Ovary (tissue), 9 donors: ENCODE measurements around the gene CDC7. TPM values are rescaled to one million over a fixed set of nuclear protein-coding genes. Genes with fewer than 3 reads are reported as not detected.

Experiments
- DNase-seq, 5 donors: peaks; one replicate each; pipeline ENCODE4 v3.0.0-alpha.2; 2019 to 2020
- H3K27ac ChIP-seq, 2 donors: fragments of 200-600 bp; one replicate each; pipeline versions ENCODE4 v1.5.1 to v1.8.0; 2019 to 2022
- H3K27me3 ChIP-seq: fragments of 200-600 bp; one replicate; pipeline ENCODE4 v1.8.0; 2022
- H3K36me3 ChIP-seq: fragments of 200-600 bp; sonication (generic); one replicate; pipeline ENCODE4 v1.5.1; 2019
- H3K4me1 ChIP-seq: one replicate; pipeline ENCODE4 v1.8.1; 2013; ENCODE audit warnings: mild to moderate bottlenecking, moderate library complexity; ENCODE audit not compliant: insufficient read depth
- H3K4me3 ChIP-seq: fragments of 200-600 bp; sonication (generic); one replicate; pipeline ENCODE4 v1.5.1; 2017
- H3K9me3 ChIP-seq, 2 donors: fragments of 200-600 bp in 1 of 2; sonication (generic) in 1 of 2; one replicate each; pipeline versions ENCODE4 v1.5.1 to v1.8.1; 2013 to 2019; ENCODE audit warnings: mild to moderate bottlenecking in 1 of 2, moderate library complexity in 1 of 2
- CTCF ChIP-seq, 3 donors: fragments of 450-650 bp in 2 of 3; fragments of 200-600 bp in 1 of 3; IDR thresholded peaks; one replicate each; pipeline versions ENCODE4 v1.5.1 to v1.8.0; 2016 to 2022; ENCODE audit warnings: antibody characterized with exemption in 3 of 3, mild to moderate bottlenecking in 1 of 3
- EP300 ChIP-seq: sonication (generic); formaldehyde crosslinking; IDR thresholded peaks from one replicate; pipeline ENCODE4 v1.6.1; 2017; ENCODE audit warnings: antibody characterized with exemption
- POLR2A ChIP-seq: fragments of 450-650 bp; IDR thresholded peaks from one replicate; pipeline ENCODE4 v1.6.1; 2017; ENCODE audit warnings: antibody characterized with exemption, mild to moderate bottlenecking, moderate library complexity
- WGBS, 3 donors: extraction: QIAGEN DNeasy Blood & Tissue Kit in 1 of 3; methylation state at CpG; one replicate each; pipeline versions ENCODE4 v1.1.5 to v1.1.7; 2013 to 2017; 5-methylcytosine and 5-hydroxymethylcytosine counted together
- intact Hi-C, 4 donors: fragments of 100-400 bp; cut with DNase I; formaldehyde crosslinking; loops; one replicate each; pipeline versions ENCODE4 v1.11.0 to v1.15.1; 2022 to 2023
- polyA plus RNA-seq, 2 donors: library from polyadenylated mRNA; stranded (reverse); fragments of 200-250 nt in 1 of 2; fragments of 350-450 nt in 1 of 2; fragmentation: Illumina TruSeq in 1 of 2; extraction: RNeasy Lipid Tissue Mini Kit (QIAGEN cat#74804) in 1 of 2; gene quantifications; one replicate each; pipeline ENCODE4 v1.2.3, GENCODE V29; 2013 to 2014
- total RNA-seq, 7 donors: library from RNA; depleted of rRNA in 2 of 7; stranded (reverse); fragments of >200 nt in 2 of 7; fragmentation: NEBNext Ultra II Directional in 3 of 7; extraction: Animal tissue kit (Norgen Biotek cat#: 25700) in 3 of 7; gene quantifications; one replicate each; pipeline versions ENCODE4 v1.1.0 to v1.2.4, GENCODE V29; 2016 to 2023
- donor health status: DM: no; HTN: no; CAD: no; lungs with moderate emphysema.
- donor health status: DM: no; HTN: no; CAD: no.
- donor health status: Bipolar disorder and iron deficiency.
- donor health status: DM: yes; HTN: yes; CAD: no.
- donor health status: DM: no; HTN: no; CAD: no.
- donor health status: DM: yes; HTN: yes; CAD: no.

Gene CDC7
- total and polyA plus RNA-seq, 9 donors = 1.2 to 5.5 (median 2.9) TPM

GRCh38 chr1:91520942-91521507, 20.4 kb downstream of the CDC7 start:
- H3K36me3 ChIP-seq = no peaks in the 10 kb centered on the region
- no peak overlapping the region for H3K27ac ChIP-seq
- intact Hi-C loops = no loop called here
- no peak for DNase-seq
- H3K27me3 ChIP-seq = no peaks in the 10 kb centered on the region
- no peak for TF ChIP-seq POLR2A
- TF ChIP-seq CTCF (IDR thresholded peaks at IDR 0.05) = no peak
- no peak for TF ChIP-seq EP300
- WGBS, 3 donors = 60 to 70% (median 70%) methylated on average over 2 of the region's 2 CpGs
- H3K9me3 ChIP-seq = no peaks in the 10 kb centered on the region
- no peaks in the 10 kb centered on the region for H3K4me1 ChIP-seq
- no peak overlapping the region for H3K4me3 ChIP-seq

- intact Hi-C loops = no loop called here
- H3K4me1 ChIP-seq = peaks cover 1% of the 10 kb centered on the region
- H3K9me3 ChIP-seq = no peaks in the 10 kb centered on the region
- no peaks in the 10 kb centered on the region for H3K27me3 ChIP-seq
- H3K27ac ChIP-seq = no peak overlapping the region
- DNase-seq = no peak
- WGBS, 3 donors = 83 to 90% (median 85%) methylated on average over 1 of the region's 1 CpG
- no peak overlapping the region for H3K4me3 ChIP-seq
- no peaks in the 10 kb centered on the region for H3K36me3 ChIP-seq
- TF ChIP-seq EP300 = no peak
- TF ChIP-seq POLR2A = no peak
- TF ChIP-seq CTCF (IDR thresholded peaks at IDR 0.05) = no peak
Observed at GRCh38 chr1:91523482-91523881, 22.8 kb downstream of the CDC7 start.

GRCh38 chr1:91526496-91526895, 25.8 kb downstream of the CDC7 start:
- no peaks in the 10 kb centered on the region for H3K36me3 ChIP-seq
- intact Hi-C loops = no loop called here
- H3K27ac ChIP-seq = peak overlapping the region in 1 of 2 donors; percentile 35
- H3K4me3 ChIP-seq = no peak overlapping the region
- DNase-seq = peak in 1 of 5 donors; percentile 57
- no peaks in the 10 kb centered on the region for H3K9me3 ChIP-seq
- WGBS, 3 donors = 13 to 23% (median 22%) methylated on average over 5 of the region's 5 CpGs
- no peaks in the 10 kb centered on the region for H3K27me3 ChIP-seq
- peaks cover 1% of the 10 kb centered on the region for H3K4me1 ChIP-seq
- TF ChIP-seq EP300 (no peak), CTCF (IDR thresholded peaks at IDR 0.05) (no peak), POLR2A (no peak)

GRCh38 chr1:91527266-91527765, 26.7 kb downstream of the CDC7 start:
- TF ChIP-seq POLR2A = no peak
- TF ChIP-seq EP300 = no peak
- no peak for TF ChIP-seq CTCF (IDR thresholded peaks at IDR 0.05)

More at GRCh38 chr1:91527266-91527765, 26.7 kb downstream of the CDC7 start:
- DNase-seq = no peak
- H3K27ac ChIP-seq = peak overlapping the region in 1 of 2 donors; percentile 11
- no peaks in the 10 kb centered on the region for H3K36me3 ChIP-seq
- 60 to 67% (median 62%) methylated on average over 4 of the region's 4 CpGs for WGBS, 3 donors
- no peak overlapping the region for H3K4me3 ChIP-seq
- intact Hi-C loops = no loop called here
- no peaks in the 10 kb centered on the region for H3K27me3 ChIP-seq
- H3K9me3 ChIP-seq = no peaks in the 10 kb centered on the region
- peaks cover 1% of the 10 kb centered on the region for H3K4me1 ChIP-seq
